Amniotic epithelial cell (primary cell): ENCODE results near the gene ASS1.
"Not testable (repeated sequence)": the region's sequence is repeated elsewhere in the genome, so short reads cannot be mapped to it uniquely, and the experiment has no call there.

Experiments used
- DNase-seq: peaks from one replicate; pipeline ENCODE4 v3.0.0-alpha.2; 2010; ENCODE audit warnings: low read depth

ASS1 gene

DNA sequence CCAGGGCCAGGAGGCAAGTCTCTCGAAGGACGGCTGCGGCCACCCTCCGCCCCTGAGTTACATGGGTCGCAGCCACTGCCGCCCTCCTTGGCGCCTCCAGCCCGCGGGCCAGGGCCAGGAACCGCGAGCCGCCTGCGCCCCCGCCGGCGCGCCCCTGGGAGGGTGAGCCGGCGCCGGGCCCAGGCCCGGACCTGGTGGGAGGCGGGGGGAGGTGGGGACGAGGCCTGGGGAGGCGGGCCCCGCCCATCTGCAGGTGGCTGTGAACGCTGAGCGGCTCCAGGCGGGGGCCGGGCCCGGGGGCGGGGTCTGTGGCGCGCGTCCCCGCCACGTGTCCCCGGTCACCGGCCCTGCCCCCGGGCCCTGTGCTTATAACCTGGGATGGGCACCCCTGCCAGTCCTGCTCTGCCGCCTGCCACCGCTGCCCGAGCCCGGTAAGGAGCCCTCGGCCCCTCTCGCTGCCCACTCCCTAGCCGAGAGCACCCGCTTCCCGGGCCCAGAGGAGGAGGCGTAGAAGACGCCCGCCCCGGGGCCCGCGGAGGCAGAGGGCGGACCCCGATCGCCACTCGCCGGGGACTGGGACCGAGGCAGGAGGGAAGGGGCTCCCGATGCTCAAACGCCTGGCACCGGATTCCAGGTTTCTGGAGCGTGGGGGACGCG lies at the start of gene ASS1:
Gene ASS1 (plus strand): TSS at position 397 of the 657 bp plus-strand sequence. CDS start 7,268 bp downstream, outside the sequence.
- no peak for DNase-seq

DNA sequence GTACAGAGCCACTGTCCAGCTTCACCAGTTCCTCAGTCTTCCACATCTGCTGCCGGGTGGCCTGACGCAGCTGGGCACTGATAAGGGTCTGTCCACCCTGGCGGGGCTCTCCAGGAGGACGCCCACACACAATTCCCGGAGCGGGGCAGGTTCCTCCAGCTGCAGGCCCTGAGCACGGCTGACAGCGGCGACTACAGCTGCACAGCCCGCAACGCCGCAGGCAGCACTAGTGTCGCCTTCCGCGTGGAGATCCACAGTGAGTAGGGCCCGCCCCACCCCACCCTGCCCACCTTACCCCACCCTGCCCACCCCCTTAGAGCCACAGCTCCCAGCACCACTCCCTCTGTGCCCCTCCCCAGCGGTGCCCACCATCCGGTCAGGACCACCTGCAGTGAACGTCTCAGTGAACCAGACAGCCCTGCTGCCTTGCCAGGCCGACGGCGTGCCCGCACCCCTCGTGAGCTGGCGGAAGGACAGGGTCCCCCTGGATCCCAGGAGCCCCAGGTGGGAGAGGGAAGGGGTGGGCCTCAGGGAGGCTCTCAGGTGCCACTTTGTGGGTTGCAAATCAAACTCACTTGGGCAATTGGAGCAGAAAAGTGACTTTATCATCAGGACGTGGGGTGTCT lies 48.8 kb upstream of the ASS1 start:
- no peak for DNase-seq

DNA sequence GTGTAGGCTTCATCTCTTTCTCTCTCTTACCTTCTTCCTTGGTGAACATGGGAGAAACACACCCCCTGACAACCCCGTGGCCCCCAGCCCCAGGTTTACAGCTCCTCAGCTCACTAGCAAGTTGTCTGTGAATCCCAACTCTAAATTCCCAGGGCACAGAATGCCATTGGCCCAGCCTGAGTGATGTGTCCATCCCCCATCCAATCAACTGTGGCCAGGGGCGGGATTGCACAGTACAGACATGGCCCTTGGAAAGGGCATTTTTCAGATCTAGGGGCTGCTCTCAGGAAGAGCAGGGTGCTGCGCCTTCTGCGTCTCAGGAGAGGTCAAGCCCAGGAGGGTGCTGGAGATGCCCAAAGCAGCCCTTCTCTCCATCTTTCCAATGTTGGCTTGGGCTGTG lies 48.2 kb upstream of the ASS1 start:
- no peak for DNase-seq

DNA sequence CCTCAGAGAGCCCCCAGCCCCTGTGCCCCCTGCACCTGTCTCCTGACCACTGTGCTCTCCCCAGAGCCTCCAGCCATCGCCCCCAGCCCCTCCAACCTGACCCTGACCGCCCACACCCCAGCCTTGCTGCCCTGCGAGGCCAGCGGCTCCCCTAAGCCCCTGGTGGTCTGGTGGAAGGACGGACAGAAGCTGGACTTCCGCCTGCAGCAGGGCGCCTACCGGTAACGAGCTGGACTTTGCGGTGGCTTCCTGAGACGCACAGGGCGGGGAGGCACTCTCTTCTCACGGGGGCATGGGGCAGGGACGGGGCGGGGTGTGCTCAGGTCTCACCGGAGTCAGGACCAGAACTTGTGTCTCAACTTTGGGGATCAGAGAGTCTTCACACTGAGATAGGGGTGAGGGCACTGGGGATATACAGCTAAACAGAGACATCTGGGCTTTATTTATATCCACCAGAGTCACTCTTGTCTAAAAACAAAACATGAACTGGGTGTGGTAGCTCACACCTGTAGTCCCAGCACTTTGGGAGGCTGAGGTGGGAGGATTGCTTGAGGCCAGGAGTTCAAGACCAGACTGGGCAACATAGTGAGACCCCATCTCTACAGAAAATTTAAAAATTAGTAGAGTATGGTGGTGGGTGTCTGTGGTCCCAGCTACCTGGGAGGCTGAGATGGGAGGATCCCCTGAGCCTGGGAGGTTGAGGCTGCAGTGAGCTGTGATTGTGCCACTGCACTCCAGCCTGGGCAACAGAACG lies 46.1 kb upstream of the ASS1 start:
- DNase-seq: no peak

DNA sequence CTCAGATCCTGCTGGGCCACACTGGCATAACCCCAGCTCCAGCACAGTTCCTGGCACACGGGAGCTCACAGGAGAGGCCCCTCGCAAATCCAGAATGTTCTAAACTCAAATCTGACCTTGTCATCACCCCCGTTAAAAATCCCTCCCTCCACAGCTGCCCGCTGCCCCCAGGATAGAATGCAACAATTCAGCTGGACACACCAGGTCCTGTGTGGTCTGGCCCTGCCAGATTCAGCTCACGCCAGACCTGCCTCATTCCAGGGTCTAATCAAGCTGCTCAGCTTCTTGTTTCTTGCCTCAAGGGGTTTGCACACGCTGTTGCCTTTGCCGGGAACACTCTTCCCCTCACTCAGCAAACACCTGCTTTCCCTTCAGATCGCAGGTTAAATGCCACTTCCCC lies 45.0 kb upstream of the ASS1 start:
- DNase-seq: no peak

DNA sequence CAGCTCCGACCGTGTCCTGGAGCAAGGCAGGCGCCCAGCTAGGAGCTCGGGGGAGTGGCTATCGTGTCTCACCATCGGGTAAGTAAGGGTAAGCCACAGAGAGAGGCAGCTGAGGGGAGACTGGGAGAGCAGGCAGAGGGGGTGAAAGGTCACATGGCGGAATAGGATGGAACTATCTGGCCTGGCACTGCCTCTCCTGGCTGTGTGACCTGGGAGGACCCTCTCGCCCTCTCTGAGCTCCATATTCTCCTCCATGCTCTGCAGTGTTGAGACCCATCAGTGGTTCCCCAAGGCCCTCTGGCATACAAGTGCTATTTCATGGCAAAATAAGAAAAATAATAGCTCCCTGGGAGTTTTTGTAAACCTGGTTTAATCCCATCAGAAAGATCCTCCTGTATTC lies 43.9 kb upstream of the ASS1 start:
- DNase-seq: no peak

DNA sequence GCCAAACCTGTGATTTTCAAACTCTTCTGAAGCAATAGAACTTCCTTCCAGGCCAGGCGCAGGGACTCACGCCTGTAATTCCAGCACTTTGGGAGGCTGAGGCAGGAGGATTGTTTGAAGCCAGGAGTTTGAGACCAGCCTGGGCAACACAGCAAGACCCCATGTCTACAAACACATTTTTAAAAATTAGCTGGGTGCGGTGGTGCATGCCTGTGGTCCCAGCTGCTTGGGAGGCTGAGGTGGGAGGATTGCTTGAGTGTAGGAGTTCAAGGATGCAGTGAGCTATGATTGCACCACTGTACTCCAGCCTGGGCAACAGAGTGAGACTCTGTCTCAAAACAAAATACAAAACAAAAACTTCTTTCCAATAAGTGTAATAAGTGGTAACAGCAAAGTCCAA lies 43.0 kb upstream of the ASS1 start:
- DNase-seq: not testable (repeated sequence)

DNA sequence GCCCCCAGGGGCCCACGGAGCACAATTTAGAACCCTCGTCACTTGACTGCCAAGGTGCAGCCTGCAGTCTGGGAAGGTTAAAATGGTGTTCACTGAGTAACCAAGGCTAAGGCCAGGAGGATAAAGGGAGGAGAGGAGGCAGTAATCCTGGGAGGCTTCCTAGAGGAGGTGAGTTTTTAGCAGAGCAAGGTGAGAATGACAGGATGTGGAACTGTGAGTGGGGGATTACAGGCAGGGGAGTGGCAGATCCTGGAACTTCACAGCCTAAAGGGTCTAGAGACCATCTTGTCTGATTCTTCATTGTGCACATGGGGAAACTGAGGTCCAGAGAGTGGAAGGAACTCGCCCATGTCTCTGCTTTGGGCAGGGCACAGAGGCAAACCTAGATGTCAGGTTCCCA lies 42.5 kb upstream of the ASS1 start:
- no peak for DNase-seq

DNA sequence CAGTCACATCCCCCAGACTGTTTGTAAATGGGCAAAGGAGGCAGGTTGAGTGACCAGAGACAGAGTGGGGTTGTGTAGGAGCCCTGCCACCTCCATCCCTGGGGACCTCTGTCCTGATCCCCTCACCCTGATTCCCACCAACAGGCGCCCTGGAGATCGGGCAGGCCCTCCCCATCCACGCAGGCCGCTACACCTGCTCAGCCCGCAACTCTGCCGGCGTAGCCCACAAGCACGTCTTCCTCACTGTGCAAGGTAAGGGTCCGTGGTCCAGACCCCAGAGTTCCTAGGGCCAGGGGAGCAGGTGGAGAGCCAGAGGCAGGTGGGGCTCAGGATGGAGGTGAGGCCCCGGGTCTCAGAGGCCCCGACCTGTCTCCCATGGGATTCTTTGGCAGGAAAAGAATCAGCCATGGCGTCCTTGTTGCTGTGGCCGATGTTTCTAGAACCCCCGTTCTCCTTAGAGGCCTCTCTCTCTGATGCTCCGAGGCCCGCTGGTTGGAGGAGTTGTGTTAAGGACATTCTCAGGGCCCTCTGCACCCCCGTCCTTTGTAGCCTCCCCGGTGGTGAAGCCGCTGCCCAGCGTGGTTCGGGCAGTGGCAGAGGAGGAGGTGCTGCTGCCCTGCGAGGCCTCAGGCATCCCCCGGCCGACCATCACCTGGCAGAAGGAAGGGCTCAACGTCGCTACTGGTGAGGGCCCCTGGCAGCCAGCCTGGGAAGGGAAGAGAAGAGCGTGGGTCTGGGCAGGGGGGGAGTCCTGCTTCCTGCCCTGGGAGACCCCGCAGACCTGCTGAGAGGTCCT lies 41.9 kb upstream of the ASS1 start:
- DNase-seq: no peak

DNA sequence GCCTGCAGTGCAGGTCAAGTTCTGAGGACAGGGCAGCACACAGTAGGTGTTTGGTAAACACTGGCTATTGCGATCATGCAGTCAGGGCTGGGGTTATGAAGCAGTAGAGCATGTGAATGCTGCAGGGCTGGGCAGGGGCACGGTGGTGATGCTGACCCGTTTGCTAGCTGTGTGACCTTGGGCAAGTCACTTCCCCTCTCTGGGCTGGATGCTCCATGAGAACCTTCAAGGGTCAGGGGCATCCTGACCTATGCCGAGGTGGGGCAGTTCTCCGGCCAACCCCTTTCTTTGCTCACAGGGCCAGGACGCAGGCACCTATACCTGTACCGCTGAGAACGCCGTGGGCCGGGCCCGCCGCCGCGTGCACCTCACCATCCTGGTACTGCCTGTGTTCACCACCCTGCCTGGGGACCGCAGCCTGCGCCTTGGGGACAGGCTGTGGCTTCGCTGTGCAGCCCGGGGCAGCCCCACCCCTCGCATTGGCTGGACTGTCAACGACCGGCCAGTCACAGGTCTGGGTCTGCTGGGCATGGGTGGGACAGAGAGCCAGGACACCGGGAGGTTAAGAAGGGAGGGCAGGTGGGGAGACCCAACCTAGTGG lies 39.0 kb upstream of the ASS1 start:
- DNase-seq: no peak

DNA sequence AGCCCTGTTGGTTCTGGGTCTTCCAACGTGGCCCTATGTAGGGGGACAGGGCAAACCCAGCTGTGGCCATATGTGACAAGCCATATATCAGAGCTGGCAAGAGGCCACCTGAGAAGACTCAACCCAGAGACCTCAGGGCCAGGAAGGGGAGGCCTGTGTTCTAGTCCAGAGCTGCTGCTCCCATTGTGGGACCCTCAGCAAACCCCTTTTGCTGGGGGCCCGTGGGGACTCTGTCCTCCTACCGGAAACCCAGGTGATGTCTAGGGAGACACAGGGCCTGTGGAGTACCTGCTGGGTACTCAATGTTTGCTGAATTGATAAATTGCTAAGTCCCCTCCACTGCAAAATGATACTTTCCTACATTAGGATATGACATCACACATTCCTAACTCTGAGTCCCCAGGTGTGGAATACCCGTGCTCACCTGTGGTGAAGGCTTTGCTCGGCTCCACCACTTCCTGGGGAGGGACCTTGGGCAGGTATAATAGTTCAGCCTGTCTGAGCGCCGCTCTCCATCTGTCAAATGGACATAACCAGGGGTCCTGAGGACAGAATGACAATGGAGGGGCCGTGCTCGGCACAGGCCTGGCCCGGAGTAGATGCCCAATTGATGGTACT lies 38.4 kb upstream of the ASS1 start:
- no peak for DNase-seq

DNA sequence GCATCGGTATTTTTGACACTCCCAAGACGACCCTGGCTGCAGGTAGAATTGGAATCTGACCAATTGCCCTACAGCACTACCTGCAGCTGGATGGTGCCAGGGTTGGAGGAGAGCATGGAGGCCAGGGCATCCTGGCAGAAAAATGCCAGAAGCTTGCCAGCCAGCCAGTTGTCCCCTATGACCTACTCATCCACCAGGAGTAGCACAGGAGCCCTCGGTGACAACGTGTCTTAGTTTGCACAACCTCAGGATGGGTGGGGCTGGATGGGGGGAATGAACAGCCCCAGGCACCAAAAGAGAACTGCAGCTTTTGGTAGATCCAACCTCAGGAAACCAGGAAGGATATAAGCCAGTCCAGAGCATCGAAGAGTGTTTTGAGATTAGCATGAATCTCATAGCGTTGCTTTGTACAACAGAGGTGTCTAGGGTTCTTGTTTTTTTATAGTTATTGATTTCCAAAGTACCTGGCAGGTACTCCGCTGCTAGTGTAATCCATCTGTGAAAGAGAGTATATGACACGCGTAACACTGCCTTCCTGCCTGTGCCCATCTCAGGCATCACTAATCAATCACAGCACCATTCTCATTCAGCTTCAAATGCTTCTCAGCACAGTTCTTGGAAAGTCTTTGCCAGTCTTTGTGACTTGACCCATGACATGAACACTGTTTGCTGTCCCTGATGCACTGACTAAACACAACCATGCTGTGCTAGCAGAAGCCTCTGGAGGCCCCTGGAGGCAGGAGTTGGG lies 36.7 kb upstream of the ASS1 start:
- no peak for DNase-seq

DNA sequence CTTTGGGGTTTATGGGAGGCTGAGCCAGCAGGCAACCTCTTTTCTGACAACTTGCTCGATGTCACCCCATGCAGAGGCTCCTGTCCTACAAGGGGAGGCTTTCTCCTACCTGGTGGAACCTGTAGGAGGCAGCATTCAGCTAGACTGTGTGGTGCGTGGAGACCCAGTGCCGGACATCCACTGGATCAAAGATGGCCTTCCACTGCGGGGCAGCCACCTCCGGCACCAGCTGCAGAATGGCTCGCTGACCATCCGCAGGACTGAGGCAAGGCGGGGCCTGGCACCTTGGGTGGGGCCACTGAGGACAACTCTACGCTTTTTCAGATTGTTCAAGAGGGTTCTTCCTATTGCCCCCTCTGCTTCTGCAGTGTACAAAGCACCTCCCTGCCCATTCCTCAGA lies 36.1 kb upstream of the ASS1 start:
- DNase-seq: no peak

DNA sequence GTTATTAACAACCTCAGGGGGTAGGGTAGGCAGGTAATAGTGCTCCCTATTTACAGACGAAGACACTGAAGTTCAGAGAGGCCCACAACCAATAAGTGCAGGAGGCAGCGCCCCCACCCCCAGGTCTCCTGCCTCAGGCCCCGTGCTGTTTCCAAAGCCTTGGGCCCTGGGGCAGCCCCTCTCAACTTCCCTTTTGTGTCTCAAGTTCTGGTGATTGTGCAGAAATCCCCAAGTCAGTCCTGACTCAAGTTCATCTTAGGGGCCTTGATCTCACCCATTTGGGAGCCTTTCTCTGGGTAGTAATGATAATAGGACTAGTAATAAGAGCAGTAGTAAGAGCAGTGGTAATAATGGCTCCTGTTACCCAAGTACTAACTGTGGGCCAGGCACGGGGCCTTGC lies 35.5 kb upstream of the ASS1 start:
- DNase-seq: no peak

DNA sequence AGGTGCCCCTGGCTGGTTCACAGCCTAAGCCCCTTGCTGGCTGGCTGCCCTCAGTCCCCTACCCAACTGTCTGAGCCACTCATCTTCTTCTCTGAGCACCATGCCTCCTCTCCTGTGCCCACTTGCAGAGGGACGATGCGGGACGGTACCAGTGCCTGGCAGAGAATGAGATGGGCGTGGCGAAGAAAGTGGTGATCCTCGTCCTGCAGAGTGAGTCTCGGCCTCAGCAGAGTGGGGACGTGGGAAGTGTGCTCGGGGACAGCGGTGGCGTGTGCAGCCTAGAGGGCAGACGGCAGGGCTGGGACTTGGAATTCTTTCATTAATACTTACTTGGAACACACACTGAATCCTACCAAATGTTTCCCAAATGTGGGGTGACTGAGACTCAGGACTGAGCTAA lies 34.3 kb upstream of the ASS1 start:
- DNase-seq: no peak

DNA sequence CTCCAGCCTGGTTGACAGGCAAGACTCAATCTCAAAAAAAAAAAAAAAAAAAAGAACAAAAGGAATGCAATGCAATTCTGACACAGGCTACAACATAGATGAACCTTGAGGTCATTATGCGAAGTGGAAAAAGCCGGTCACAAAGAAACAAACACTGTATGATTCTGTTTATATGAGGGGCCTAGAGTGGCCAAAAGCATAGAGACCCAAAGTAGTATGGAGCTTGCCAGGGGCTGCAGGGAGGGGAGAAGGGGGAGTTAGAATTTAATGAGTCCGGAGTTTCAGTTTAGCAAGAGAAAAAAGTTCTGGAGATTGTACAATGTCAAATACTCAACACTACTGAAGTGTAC lies 33.2 kb upstream of the ASS1 start:
- DNase-seq: no peak

DNA sequence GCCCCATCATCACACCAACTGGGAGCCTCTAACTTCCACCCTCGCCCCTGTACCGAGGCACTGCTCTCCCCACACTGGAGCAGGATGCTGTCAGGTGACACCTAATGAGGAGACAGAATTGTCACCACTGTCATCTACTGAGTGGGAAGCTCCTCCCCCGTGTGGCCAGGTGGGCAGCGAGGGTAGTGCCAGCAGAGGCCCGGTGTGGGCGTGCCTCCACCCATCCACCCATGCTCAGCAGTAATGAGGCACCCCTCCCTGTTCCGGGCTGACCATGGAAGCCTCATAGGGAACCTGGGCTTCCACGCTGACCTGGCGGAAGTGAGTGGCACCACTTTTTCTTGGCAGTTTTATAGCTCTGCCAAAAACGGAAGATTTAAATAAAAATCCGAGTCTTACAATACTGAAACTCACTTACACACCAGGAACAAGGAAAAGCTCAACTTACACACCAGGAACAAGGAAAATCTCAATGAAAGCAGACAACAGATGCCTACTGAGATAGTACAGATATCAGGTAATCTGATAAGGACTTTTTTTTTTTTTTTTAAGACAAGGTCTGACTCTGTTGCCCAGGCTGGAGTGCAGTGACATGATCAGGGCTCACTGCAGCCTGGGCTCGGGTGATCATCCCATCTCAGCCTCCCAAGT lies 30.6 kb upstream of the ASS1 start:
- DNase-seq: no peak

DNA sequence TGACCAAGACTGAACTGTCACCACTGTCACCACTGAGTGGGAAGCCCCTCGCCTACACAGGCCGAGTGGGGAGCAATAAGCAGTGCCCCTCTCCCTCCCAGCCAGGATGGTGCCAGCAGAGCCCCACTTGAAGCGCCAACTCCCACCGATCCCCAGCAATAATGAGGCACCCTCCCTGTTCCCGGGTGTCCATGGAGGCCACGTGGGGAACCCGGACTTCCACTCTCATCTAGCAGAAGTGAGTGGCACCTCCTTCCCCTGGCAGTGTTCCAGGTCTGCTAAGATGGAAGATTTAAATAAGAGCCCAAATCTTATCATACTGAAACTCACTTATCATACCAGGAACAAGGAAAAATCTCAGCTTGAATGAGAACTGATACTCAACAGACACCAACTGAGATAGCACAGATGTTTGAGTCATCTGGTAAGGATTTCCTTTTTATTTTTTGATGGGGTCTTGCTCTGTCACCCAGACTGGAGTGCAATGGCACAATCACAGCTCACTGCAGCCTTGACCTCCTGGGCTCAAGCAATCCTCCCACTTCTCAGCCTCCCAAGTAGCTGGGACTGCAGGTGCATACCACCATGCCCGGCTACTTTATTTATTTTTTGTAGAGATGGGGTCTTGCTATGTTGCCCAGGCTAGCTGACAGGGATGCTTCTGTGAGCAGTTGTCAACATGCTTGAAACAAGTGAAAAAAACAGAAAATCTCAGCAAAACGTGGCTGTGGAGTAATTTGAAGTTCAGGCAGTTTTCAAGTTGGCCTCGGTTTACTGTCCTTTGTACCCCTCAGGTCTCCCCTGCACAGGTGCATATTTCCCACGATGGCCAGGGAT lies 29.6 kb upstream of the ASS1 start:
- peak; percentile 70 for DNase-seq

DNA sequence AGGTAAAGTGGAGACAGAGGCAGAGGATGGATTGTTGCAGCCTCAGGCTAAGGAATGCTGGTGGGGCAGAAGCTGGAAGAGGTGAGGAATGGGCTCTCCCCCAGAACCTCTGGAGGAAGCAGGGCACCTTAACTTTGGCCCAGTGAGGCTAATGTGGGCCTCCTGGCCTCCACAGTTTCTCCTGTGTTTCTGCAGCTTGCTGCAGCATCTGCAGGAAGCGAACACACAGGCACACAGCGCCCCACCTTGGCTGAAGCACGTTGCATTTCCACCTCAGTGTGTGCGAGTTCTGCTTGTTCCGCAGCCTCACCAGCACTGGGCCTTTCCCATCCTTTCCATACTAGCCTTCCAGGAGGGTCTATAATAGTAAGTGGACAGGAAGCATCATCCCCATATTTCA lies 27.2 kb upstream of the ASS1 start:
- DNase-seq: no peak

DNA sequence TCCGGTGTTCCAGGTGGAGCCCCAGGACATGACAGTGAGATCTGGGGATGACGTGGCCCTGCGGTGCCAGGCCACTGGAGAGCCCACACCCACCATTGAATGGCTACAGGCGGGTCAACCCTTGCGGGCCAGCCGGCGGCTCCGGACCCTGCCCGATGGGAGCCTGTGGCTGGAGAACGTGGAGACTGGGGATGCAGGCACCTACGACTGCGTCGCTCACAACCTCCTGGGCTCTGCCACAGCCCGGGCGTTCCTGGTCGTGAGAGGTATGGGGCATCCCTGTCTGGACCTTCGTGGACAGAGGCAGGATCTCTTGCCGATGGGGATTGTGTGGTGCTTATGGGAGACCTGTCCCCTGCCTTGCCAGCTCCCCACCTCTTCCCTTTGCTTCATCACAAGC lies 26.0 kb upstream of the ASS1 start:
- DNase-seq: no peak
